Pulmonary artery endothelial cell (primary cell): ENCODE measurements around the gene XXYLT1. TPM values are rescaled to one million over a fixed set of nuclear protein-coding genes. Genes with fewer than 3 reads are reported as not detected.

Source experiments
- DNase-seq: peaks from one replicate; pipeline ENCODE4 v3.0.0-alpha.2; 2011; ENCODE audit warnings: low read depth, low spot score
- total RNA-seq: library from RNA; depleted of rRNA; stranded (reverse); fragments of >200 nt; gene quantifications from 2 replicates; pipeline ENCODE4 v1.2.3, GENCODE V29; 2014

Gene XXYLT1
- total RNA-seq, 1 donor from 2014 or later: 42.1 TPM

GRCh38 chr3:195135917-195136316 is 135.0 kb downstream of the XXYLT1 start:
- no peak for DNase-seq

DNA sequence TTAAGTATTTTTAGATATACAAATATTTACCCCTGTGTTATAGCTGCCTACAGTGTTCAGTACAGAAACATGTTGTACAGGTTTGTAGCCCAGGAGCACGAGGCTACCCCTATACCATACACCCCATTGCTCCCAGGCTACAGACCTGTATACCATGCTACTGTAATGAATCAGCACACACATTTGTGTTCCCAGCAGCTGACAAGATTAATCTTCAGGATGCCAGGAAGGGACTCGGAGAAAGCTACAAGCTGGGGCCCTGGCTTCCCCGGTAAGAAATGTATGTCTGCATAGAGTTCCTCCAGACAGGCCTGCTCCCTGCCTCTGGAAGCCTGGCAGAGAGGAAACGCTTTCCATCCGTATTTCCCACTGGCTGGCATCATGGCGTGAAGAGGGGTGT is 136.5 kb downstream of the XXYLT1 start:
- no peak for DNase-seq

GRCh38 chr3:195133462-195133861 is 137.5 kb downstream of the XXYLT1 start:
- DNase-seq: no peak

GRCh38 chr3:195133013-195133412 is 137.9 kb downstream of the XXYLT1 start:
- no peak for DNase-seq

- no peak for DNase-seq
These were observed 139.8 kb downstream of the XXYLT1 start for GRCh38 chr3:195131176-195131575.

DNA sequence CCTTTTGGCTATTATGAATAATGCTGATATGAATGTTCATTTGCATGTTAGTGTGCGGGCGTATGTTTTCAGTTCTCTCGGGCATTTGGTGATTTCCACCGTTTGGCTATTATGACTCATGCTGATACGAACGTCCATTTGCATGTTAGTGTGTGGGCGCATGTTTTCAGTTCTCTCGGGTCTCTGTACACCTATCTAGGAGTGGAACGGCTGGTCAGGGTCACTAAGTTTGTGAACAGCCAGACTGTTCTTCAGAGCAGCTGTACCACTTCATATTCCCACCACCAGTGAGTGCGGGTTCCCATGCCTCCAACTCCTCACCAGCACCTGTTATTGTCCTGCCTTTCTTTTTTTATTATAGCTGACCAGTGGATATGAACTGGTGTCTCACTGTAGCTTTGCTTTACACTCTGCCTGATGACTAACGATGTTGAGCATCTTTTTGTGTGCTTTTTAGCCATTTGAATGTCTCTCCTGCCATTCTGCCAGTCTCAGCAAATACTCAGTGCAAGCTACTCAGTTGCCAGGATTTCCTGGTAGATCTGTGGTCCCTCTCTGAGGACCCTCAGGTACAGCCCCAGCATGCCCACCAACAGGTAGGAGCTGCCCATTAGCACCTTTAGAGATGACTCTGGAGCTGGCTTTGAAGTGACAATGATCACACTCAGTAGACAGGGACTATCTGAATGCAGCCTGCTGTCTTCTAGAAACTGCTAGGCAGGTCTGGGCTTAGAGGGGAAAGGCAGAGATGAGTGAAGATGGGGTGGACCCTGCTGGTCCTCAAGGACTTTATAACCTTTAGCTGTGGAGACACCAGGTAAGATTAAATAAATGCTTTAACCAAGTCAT is 141.1 kb downstream of the XXYLT1 start:
- no peak for DNase-seq

- DNase-seq: no peak
These were observed 141.8 kb downstream of the XXYLT1 start for GRCh38 chr3:195129072-195129643.

DNA sequence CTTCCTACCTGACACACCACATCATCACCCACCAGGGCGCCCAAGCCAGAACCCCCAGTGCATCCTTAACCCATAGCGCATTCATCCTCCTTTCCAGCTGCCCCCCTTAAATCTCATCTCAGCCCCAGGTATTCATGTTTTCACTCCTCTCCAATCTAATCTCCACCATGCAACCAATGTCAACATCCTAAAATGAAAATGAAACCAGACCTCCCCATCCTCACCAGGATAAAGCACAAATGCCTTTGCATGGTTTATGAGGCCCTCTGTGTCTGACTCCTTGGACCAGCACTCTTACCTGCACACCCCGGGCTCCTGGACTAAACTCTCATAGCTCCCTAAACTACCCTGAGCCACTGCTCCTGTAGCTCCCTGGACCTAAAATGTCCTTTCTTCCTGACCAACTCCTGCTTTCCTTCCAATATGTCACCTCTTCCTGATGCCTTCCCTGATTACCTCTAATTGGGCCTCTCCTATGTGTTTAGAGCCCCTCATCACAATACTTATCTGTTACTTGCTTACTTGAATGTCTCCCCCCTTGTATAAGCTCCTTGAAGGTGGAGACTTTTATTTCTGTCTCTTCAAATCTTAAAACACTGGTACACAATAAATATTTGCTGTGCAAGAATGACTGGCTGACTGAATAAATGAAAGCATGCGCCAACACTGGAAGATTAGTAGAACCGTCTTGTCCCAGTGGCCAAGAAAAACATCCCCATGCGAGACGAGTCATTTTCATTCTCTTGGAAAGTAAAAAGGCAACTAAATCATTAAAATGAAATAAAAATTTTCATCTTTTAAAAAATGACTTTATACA is 142.5 kb downstream of the XXYLT1 start:
- DNase-seq: no peak

- no peak for DNase-seq
These were observed 144.8 kb downstream of the XXYLT1 start for GRCh38 chr3:195126056-195126605.

DNA sequence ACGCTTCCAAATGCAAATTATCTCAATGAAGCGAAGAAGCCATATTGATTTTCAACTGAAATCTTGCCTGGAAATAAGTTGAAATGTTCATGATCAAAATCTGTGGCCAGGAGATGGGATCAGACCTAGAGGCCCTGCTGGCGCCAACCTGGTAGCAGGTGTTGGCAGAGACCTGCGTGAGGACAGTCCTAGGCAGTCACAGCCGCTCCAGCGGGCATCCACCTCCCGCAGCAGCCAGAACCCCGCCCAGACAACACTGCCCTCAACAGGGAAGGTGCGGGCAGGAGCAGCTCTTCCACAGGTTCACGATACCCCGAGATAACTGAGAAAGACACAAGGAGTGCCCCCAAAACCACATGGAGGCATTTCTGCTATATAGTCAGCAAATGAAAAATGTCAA is 145.3 kb downstream of the XXYLT1 start:
- no peak for DNase-seq

- no peak for DNase-seq
These were observed 146.5 kb downstream of the XXYLT1 start for GRCh38 chr3:195124378-195124992.

DNA sequence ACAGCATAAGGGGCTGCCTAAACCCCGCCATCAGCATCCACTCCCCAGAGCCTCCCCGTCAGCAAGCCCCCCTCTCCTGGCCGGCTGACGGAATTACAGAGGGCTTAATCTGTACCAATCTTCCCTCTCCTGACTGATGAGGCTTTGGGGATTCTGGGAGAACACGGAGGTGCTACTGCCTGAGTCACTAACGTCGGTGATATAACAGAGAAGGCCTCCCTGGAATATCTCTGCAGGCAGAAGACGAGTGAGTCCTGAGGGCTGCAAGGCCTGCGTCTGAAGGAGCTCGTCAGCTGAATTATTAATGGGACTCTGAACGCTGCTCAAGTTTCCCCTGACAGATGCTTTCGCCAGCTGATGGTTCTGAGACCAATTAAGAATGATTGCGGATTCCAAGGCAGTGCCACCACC is 147.7 kb downstream of the XXYLT1 start:
- DNase-seq: no peak

GRCh38 chr3:195122261-195122660 is 148.7 kb downstream of the XXYLT1 start:
- DNase-seq: no peak

- no peak for DNase-seq
These were observed 150.7 kb downstream of the XXYLT1 start for GRCh38 chr3:195120267-195120601.

GRCh38 chr3:195119461-195120266 is 151.3 kb downstream of the XXYLT1 start:
- DNase-seq: peak; percentile 89

- no peak for DNase-seq
These were observed 152.3 kb downstream of the XXYLT1 start for GRCh38 chr3:195118671-195119070.

DNA sequence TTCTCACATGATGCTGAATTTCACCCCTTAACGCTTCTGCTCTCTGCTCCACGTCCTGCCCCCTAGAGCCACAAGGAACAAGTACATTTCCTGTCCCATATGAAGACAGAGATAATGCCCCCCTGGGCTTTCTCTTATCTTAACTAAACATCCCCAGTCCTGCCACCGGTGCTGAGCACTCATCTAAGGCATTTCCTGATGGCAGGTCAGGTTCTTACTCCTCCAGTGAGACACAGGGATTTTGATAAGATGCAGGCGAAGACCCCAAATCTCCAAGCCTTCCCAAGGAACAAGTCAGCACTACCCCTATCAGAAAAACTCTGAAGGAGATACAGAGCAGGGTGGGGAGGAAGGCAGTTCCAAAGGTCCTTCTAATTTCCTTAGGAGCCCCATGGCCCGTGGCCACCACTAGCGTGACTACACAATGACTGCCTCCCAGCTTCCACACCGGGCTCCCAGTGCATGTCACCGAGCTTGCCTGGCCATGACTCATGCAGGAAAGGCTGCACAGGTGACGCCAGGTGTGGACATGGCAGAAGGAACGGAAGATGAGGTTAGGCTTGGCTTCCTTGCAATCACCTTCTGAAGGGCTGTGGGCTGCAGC is 152.9 kb downstream of the XXYLT1 start:
- peak; percentile 73 for DNase-seq

GRCh38 chr3:195116407-195117185 is 154.4 kb downstream of the XXYLT1 start:
- DNase-seq: no peak

DNA sequence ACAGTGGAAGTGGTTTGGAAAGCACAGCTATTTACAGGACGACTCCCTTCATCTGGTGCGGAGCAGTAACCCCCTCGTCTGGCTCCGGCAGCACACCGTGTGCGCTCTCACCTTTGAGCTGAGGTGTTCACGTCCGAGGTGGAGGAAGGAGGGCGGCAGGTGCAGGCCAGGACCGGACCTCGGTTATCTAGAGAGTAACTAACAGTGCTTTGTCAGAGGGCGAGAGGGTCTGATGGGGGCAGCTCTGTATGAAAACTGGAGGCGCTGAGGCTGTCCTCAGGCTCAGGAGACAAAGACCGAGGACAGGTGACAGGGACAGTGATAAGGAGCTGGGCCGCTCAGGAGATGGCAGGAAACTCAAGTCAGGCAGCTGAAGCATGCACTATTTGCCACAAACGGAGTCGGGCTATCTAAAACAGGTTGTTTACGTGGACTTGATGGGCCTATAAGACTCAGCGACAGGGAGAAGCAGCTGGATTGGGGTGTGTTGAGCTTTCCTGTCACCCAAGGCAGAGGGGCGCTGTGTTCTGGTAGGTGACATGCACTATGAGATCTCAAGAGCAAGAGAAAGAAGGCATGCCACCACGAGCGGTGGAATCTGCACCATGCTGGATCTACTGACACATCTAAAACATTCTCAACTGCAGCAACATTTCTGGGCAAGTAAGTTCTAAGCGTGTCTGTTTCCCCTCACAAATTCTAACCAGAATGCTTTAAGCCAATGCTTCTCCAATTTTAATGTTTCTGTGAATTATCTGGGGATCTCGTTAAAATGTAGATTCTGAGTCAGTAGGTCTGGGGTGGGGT is 155.2 kb downstream of the XXYLT1 start:
- DNase-seq: no peak
